ENCODE data around the gene FAM181A.
A peak's percentile ranks its signal among the peaks of the same experiment; 100 is the strongest.

Gene FAM181A

GRCh38 chr14:93925374-93925895 is 1.7 kb upstream of the FAM181A start:
- Histone ChIP-seq H4K8ac (ENCODE audit: low read depth, low read length) (no peak overlapping the region), H3K9me3 (ENCODE audit: insufficient read depth, low read depth, low read length) (peaks cover 2% of the 10 kb centered on the region), H4K12ac (ENCODE audit: low read depth, low read length) (no peak overlapping the region), H3K23ac (ENCODE audit: low read length) (no peak overlapping the region), H3K18ac (ENCODE audit: low read length) (no peak overlapping the region), H3K4me3 (ENCODE audit: low read depth, low read length) (no peak overlapping the region), H3K36me3 (ENCODE audit: control insufficient read depth in 1 of 2, insufficient read depth in 2 of 2, low read length in 2 of 2) (no peaks in the 10 kb centered on the region), H3K4me1 (ENCODE audit: control insufficient read depth in 1 of 2, insufficient read depth in 2 of 2, low read length in 2 of 2) (no peaks in the 10 kb centered on the region), H3K79me2 (ENCODE audit: control insufficient read depth, insufficient read depth, low read length, poor library complexity) (no peaks in the 10 kb centered on the region), H2BK5ac (ENCODE audit: low read depth, low read length, poor library complexity) (no peak overlapping the region), H3K14ac (ENCODE audit: low read length) (no peak overlapping the region), H3K4ac (ENCODE audit: low read depth, low read length) (no peak overlapping the region), H2BK120ac (ENCODE audit: insufficient read depth, low read length, poor library complexity) (no peak overlapping the region), H3K27ac (ENCODE audit: low read depth, low read length) (no peak overlapping the region), H2AFZ (ENCODE audit: insufficient read depth, low read length, poor library complexity) (no peak overlapping the region), H3K79me1 (ENCODE audit: low read length) (no peaks in the 10 kb centered on the region), H3K4me2 (ENCODE audit: low read length) (no peak overlapping the region), H3K27me3 (ENCODE audit: insufficient read depth, low read length) (no peaks in the 10 kb centered on the region), H4K91ac (ENCODE audit: low read depth, low read length) (no peak overlapping the region), H3K9ac (ENCODE audit: low read length) (no peak overlapping the region), H2AK5ac (ENCODE audit: low read length) (no peak overlapping the region), H2BK12ac (ENCODE audit: low read length) (no peak overlapping the region)
- WGBS (ENCODE audit: extremely low coverage, insufficient coverage, insufficient read length): no CpG with 5 or more reads among the region's 13 CpGs
- peak; percentile 51 to 56 for DNase-seq

GRCh38 chr14:93926245-93926872 is 785 bp upstream of the FAM181A start:
- no peak overlapping the region for H4K91ac ChIP-seq (ENCODE audit: low read depth, low read length)
- no CpG with 5 or more reads among the region's 21 CpGs for WGBS (ENCODE audit: extremely low coverage, insufficient coverage, insufficient read length)
- no peak overlapping the region for H3K18ac ChIP-seq (ENCODE audit: low read length)
- H3K79me2 ChIP-seq (ENCODE audit: control insufficient read depth, insufficient read depth, low read length, poor library complexity): no peaks in the 10 kb centered on the region
- no peak overlapping the region for H3K23ac ChIP-seq (ENCODE audit: low read length)
- H4K8ac ChIP-seq (ENCODE audit: low read depth, low read length): no peak overlapping the region
- no peak overlapping the region for H4K12ac ChIP-seq (ENCODE audit: low read depth, low read length)
- H3K79me1 ChIP-seq (ENCODE audit: low read length): no peaks in the 10 kb centered on the region
- H3K14ac ChIP-seq (ENCODE audit: low read length): no peak overlapping the region
- no peaks in the 10 kb centered on the region for H3K4me1 ChIP-seq (ENCODE audit: control insufficient read depth in 1 of 2, insufficient read depth in 2 of 2, low read length in 2 of 2)
- no peak overlapping the region for H2AFZ ChIP-seq (ENCODE audit: insufficient read depth, low read length, poor library complexity)
- H2BK12ac ChIP-seq (ENCODE audit: low read length): no peak overlapping the region
- peaks cover 2% of the 10 kb centered on the region for H3K9me3 ChIP-seq (ENCODE audit: insufficient read depth, low read depth, low read length)
- H3K27ac ChIP-seq (ENCODE audit: low read depth, low read length): no peak overlapping the region
- H3K4ac ChIP-seq (ENCODE audit: low read depth, low read length): no peak overlapping the region
- no peak overlapping the region for H3K4me3 ChIP-seq (ENCODE audit: low read depth, low read length)
- no peak overlapping the region for H2BK120ac ChIP-seq (ENCODE audit: insufficient read depth, low read length, poor library complexity)
- H3K27me3 ChIP-seq (ENCODE audit: insufficient read depth, low read length): no peaks in the 10 kb centered on the region
- no peak overlapping the region for H3K4me2 ChIP-seq (ENCODE audit: low read length)
- no peaks in the 10 kb centered on the region for H3K36me3 ChIP-seq (ENCODE audit: control insufficient read depth in 1 of 2, insufficient read depth in 2 of 2, low read length in 2 of 2)
- no peak overlapping the region for H3K9ac ChIP-seq (ENCODE audit: low read length)
- no peak for DNase-seq
- H2BK5ac ChIP-seq (ENCODE audit: low read depth, low read length, poor library complexity): no peak overlapping the region
- H2AK5ac ChIP-seq (ENCODE audit: low read length): no peak overlapping the region

GRCh38 chr14:93927800-93928145 is 629 bp downstream of the FAM181A start:
- no peaks in the 10 kb centered on the region for H3K36me3 ChIP-seq (ENCODE audit: control insufficient read depth in 1 of 2, insufficient read depth in 2 of 2, low read length in 2 of 2)
- no peak overlapping the region for H3K23ac ChIP-seq (ENCODE audit: low read length)
- H3K14ac ChIP-seq (ENCODE audit: low read length): no peak overlapping the region
- H3K4me2 ChIP-seq (ENCODE audit: low read length): no peak overlapping the region
- no peak overlapping the region for H3K27ac ChIP-seq (ENCODE audit: low read depth, low read length)
- H3K79me1 ChIP-seq (ENCODE audit: low read length): no peaks in the 10 kb centered on the region
- no CpG with 5 or more reads among the region's 6 CpGs for WGBS (ENCODE audit: extremely low coverage, insufficient coverage, insufficient read length)
- no peak for DNase-seq
- H4K8ac ChIP-seq (ENCODE audit: low read depth, low read length): no peak overlapping the region
- H2AK5ac ChIP-seq (ENCODE audit: low read length): no peak overlapping the region
- no peaks in the 10 kb centered on the region for H3K4me1 ChIP-seq (ENCODE audit: control insufficient read depth in 1 of 2, insufficient read depth in 2 of 2, low read length in 2 of 2)
- H2BK120ac ChIP-seq (ENCODE audit: insufficient read depth, low read length, poor library complexity): no peak overlapping the region
- H3K79me2 ChIP-seq (ENCODE audit: control insufficient read depth, insufficient read depth, low read length, poor library complexity): no peaks in the 10 kb centered on the region
- no peak overlapping the region for H4K91ac ChIP-seq (ENCODE audit: low read depth, low read length)
- no peak overlapping the region for H2BK12ac ChIP-seq (ENCODE audit: low read length)
- H3K9ac ChIP-seq (ENCODE audit: low read length): no peak overlapping the region
- no peak overlapping the region for H4K12ac ChIP-seq (ENCODE audit: low read depth, low read length)
- peaks cover 2% of the 10 kb centered on the region for H3K9me3 ChIP-seq (ENCODE audit: insufficient read depth, low read depth, low read length)
- no peak overlapping the region for H2AFZ ChIP-seq (ENCODE audit: insufficient read depth, low read length, poor library complexity)
- H3K4ac ChIP-seq (ENCODE audit: low read depth, low read length): no peak overlapping the region
- no peak overlapping the region for H3K18ac ChIP-seq (ENCODE audit: low read length)
- no peak overlapping the region for H2BK5ac ChIP-seq (ENCODE audit: low read depth, low read length, poor library complexity)
- no peaks in the 10 kb centered on the region for H3K27me3 ChIP-seq (ENCODE audit: insufficient read depth, low read length)
- no peak overlapping the region for H3K4me3 ChIP-seq (ENCODE audit: low read depth, low read length)

GRCh38 chr14:93928184-93929047 is 1.3 kb downstream of the FAM181A start:
- no peak overlapping the region for H3K4ac ChIP-seq (ENCODE audit: low read depth, low read length)
- H3K9ac ChIP-seq (ENCODE audit: low read length): no peak overlapping the region
- no peaks in the 10 kb centered on the region for H3K4me1 ChIP-seq (ENCODE audit: control insufficient read depth in 1 of 2, insufficient read depth in 2 of 2, low read length in 2 of 2)
- no peak overlapping the region for H4K8ac ChIP-seq (ENCODE audit: low read depth, low read length)
- no peak overlapping the region for H3K4me2 ChIP-seq (ENCODE audit: low read length)
- no peak overlapping the region for H2BK12ac ChIP-seq (ENCODE audit: low read length)
- H3K23ac ChIP-seq (ENCODE audit: low read length): no peak overlapping the region
- DNase-seq: no peak
- no peak overlapping the region for H2AFZ ChIP-seq (ENCODE audit: insufficient read depth, low read length, poor library complexity)
- no CpG with 5 or more reads among the region's 26 CpGs for WGBS (ENCODE audit: extremely low coverage, insufficient coverage, insufficient read length)
- no peaks in the 10 kb centered on the region for H3K27me3 ChIP-seq (ENCODE audit: insufficient read depth, low read length)
- H2AK5ac ChIP-seq (ENCODE audit: low read length): no peak overlapping the region
- no peaks in the 10 kb centered on the region for H3K36me3 ChIP-seq (ENCODE audit: control insufficient read depth in 1 of 2, insufficient read depth in 2 of 2, low read length in 2 of 2)
- no peak overlapping the region for H3K14ac ChIP-seq (ENCODE audit: low read length)
- H3K27ac ChIP-seq (ENCODE audit: low read depth, low read length): no peak overlapping the region
- H4K91ac ChIP-seq (ENCODE audit: low read depth, low read length): no peak overlapping the region
- no peak overlapping the region for H3K18ac ChIP-seq (ENCODE audit: low read length)
- no peak overlapping the region for H3K4me3 ChIP-seq (ENCODE audit: low read depth, low read length)
- H4K12ac ChIP-seq (ENCODE audit: low read depth, low read length): no peak overlapping the region
- no peaks in the 10 kb centered on the region for H3K79me1 ChIP-seq (ENCODE audit: low read length)
- peaks cover 2% of the 10 kb centered on the region for H3K9me3 ChIP-seq (ENCODE audit: insufficient read depth, low read depth, low read length)
- no peak overlapping the region for H2BK120ac ChIP-seq (ENCODE audit: insufficient read depth, low read length, poor library complexity)
- no peaks in the 10 kb centered on the region for H3K79me2 ChIP-seq (ENCODE audit: control insufficient read depth, insufficient read depth, low read length, poor library complexity)
- no peak overlapping the region for H2BK5ac ChIP-seq (ENCODE audit: low read depth, low read length, poor library complexity)

All from trophoblast cell (in vitro differentiated cells and primary cell).